IMR-90 (cell line): ENCODE results near the gene SLC28A2. TPM values are rescaled to one million over a fixed set of nuclear protein-coding genes. Genes with fewer than 3 reads are reported as not detected.
"Not testable (repeated sequence)": the region's sequence is repeated elsewhere in the genome, so short reads cannot be mapped to it uniquely, and the experiment has no call there.

ENCODE experiments used
- ATAC-seq: fragments of 200-7000 bp; cut with Tn5 transposase; 2 replicates; pipeline ENCODE4 v1.9.1; 2020; ENCODE audit warnings: low read depth, mild to moderate bottlenecking, moderate library complexity
- BruUV-seq: library from RNA; stranded (reverse); fragments of 400-500 nt; replicated peaks from 2 replicates; lab custom pipeline; 2021; lab: Mats Ljungman, UMichigan
- CTCF ChIA-PET: fragments of 300-600 bp; formaldehyde crosslinking; extraction: SDS; loops from one replicate; lab custom pipeline; 2021; ENCODE audit warnings: antibody characterized with exemption; lab: Yijun Ruan, JAX
- POLR2A ChIA-PET: fragments of 300-600 bp; sonication (Branson Sonifier 250); formaldehyde crosslinking; loops from one replicate; lab custom pipeline; 2022; ENCODE audit warnings: antibody characterized with exemption; ENCODE audit not compliant: unreplicated experiment; lab: Charles Lee
- DNase-seq: peaks from one replicate; pipeline ENCODE4 v3.0.0; 2013
- H2AFZ ChIP-seq: replicated peaks from 2 replicates; pipeline ENCODE3; 2013; ENCODE audit warnings: low read length, mild to moderate bottlenecking; ENCODE audit not compliant: poor library complexity
- H2AK5ac ChIP-seq: 2 replicates; pipeline ENCODE4 v1.6.1; 2013; ENCODE audit warnings: low read depth, low read length, inconsistent platforms
- H2AK9ac ChIP-seq: replicated peaks from 2 replicates; pipeline ENCODE3; 2013; ENCODE audit warnings: mild to moderate bottlenecking, low read depth, low read length, moderate library complexity; ENCODE audit not compliant: poor library complexity
- H2BK120ac ChIP-seq: 2 replicates; pipeline ENCODE4 v1.6.1; 2013; ENCODE audit warnings: low read depth, low read length, inconsistent platforms
- H2BK15ac ChIP-seq: 3 replicates; pipeline ENCODE4 v1.6.1; 2013; ENCODE audit warnings: low read depth, low read length, inconsistent platforms
- H2BK20ac ChIP-seq: 2 replicates; pipeline ENCODE4 v1.6.1; 2013; ENCODE audit warnings: low read depth, mild to moderate bottlenecking, inconsistent platforms, low read length, moderate library complexity
- H2BK5ac ChIP-seq: 2 replicates; pipeline ENCODE4 v1.6.1; 2013; ENCODE audit warnings: mild to moderate bottlenecking, low read depth, low read length, inconsistent platforms; ENCODE audit not compliant: poor library complexity, severe bottlenecking
- H3K14ac ChIP-seq: replicated peaks from 2 replicates; pipeline ENCODE4 v1.6.1; 2013; ENCODE audit warnings: low read depth, low read length, inconsistent platforms
- H3K18ac ChIP-seq: 2 replicates; pipeline ENCODE4 v1.6.1; 2013; ENCODE audit warnings: low read depth, low read length, control low read depth
- H3K23ac ChIP-seq: 2 replicates; pipeline ENCODE4 v1.6.1; 2013; ENCODE audit warnings: low read depth, low read length, inconsistent platforms
- H3K27ac ChIP-seq: 2 replicates; pipeline ENCODE4 v1.5.1; 2013; ENCODE audit warnings: mild to moderate bottlenecking, control low read depth, low read length; ENCODE audit not compliant: insufficient read depth
- H3K27me3 ChIP-seq: 2 replicates; pipeline ENCODE4 v1.6.1; 2013; ENCODE audit warnings: low read length; ENCODE audit not compliant: control insufficient read depth, insufficient read depth
- H3K36me3 ChIP-seq: 2 replicates; pipeline ENCODE4 v1.6.1; 2013; ENCODE audit warnings: low read length, mixed read lengths; ENCODE audit not compliant: control insufficient read depth, insufficient read depth
- H3K4ac ChIP-seq: 2 replicates; pipeline ENCODE4 v1.6.1; 2013; ENCODE audit warnings: low read depth, low read length, inconsistent platforms
- H3K4me1 ChIP-seq: 2 replicates; pipeline ENCODE4 v1.6.1; 2013; ENCODE audit warnings: low read length, mixed read lengths; ENCODE audit not compliant: control insufficient read depth, insufficient read depth
- H3K4me2 ChIP-seq: 2 replicates; pipeline ENCODE4 v1.6.1; 2013; ENCODE audit warnings: low read depth, mild to moderate bottlenecking, control low read depth, low read length, moderate library complexity
- H3K4me3 ChIP-seq: 2 replicates; pipeline ENCODE4 v1.5.1; 2013; ENCODE audit warnings: low read depth, mild to moderate bottlenecking, control low read depth, low read length, moderate library complexity; ENCODE audit not compliant: insufficient read depth
- H3K56ac ChIP-seq: 2 replicates; pipeline ENCODE4 v1.6.1; 2013; ENCODE audit warnings: low read length, inconsistent platforms; ENCODE audit not compliant: insufficient read depth; ENCODE audit errors: extremely low read depth
- H3K79me1 ChIP-seq, 2 experiments: 2 replicates each; pipeline ENCODE4 v1.6.1; 2013; ENCODE audit warnings: low read length in 2 of 2, inconsistent platforms in 1 of 2, low read depth in 1 of 2
- H3K9ac ChIP-seq: 2 replicates; pipeline ENCODE4 v1.6.1; 2013; ENCODE audit warnings: low read depth, low read length, control low read depth
- H3K9me1 ChIP-seq: 2 replicates; pipeline ENCODE4 v1.6.1; 2013; ENCODE audit warnings: low read length, inconsistent platforms; ENCODE audit not compliant: insufficient read depth
- H3K9me3 ChIP-seq: 2 replicates; pipeline ENCODE4 v1.6.1; 2013; ENCODE audit warnings: low read length; ENCODE audit not compliant: control insufficient read depth, insufficient read depth
- H4K20me1 ChIP-seq: 2 replicates; pipeline ENCODE4 v1.6.1; 2013; ENCODE audit warnings: low read length, inconsistent platforms; ENCODE audit not compliant: insufficient read depth
- H4K5ac ChIP-seq: 2 replicates; pipeline ENCODE4 v1.6.1; 2013; ENCODE audit warnings: mild to moderate bottlenecking, low read depth, low read length, control low read depth
- H4K8ac ChIP-seq, 2 experiments: 2 replicates each; pipeline ENCODE4 v1.6.1; 2013; ENCODE audit warnings: low read depth in 2 of 2, low read length in 2 of 2, control low read depth in 1 of 2, inconsistent platforms in 1 of 2
- H4K91ac ChIP-seq: 2 replicates; pipeline ENCODE4 v1.6.1; 2013; ENCODE audit warnings: low read depth, low read length, inconsistent platforms; ENCODE audit not compliant: insufficient read depth
- WGBS, 2 experiments: methylation state at CpG; one replicate each; pipeline versions ENCODE4 v1.1.5 to v1.1.7; 2013; ENCODE audit warnings: missing lambda C conversion rate in 2 of 2; ENCODE audit not compliant: insufficient read length in 1 of 2; ENCODE audit errors: extremely low coverage in 2 of 2; 5-methylcytosine and 5-hydroxymethylcytosine counted together
- dilution Hi-C: fragments of 300-500 bp; cut with HindIII; formaldehyde crosslinking; loops from one replicate; pipeline ENCODE4 v1.14.3; 2018; ENCODE audit warnings: low sequenced_read_pairs; ENCODE audit not compliant: unreplicated experiment
- in situ Hi-C: fragments of 300-500 bp; cut with MboI; formaldehyde crosslinking; loops from 3 replicates; pipeline ENCODE4 v1.14.3; 2019; ENCODE audit warnings: low sequenced_read_pairs, inconsistent platforms, mixed read lengths
- intact Hi-C: fragments of 100-400 bp; cut with micrococcal nuclease; formaldehyde crosslinking; loops from 2 replicates; pipeline ENCODE4 v1.10.0; 2022
- polyA plus RNA-seq, 3 experiments: library from polyadenylated mRNA; depleted of rRNA; stranded (reverse); fragments of >200 nt; gene quantifications; 2 replicates each; pipeline ENCODE4 v1.2.3, GENCODE V29; 2012; ENCODE audit warnings: low replicate concordance in 1 of 3
- total RNA-seq: library from RNA; depleted of rRNA; stranded (reverse); fragments of >200 nt; gene quantifications from 2 replicates; pipeline ENCODE4 v1.2.3, GENCODE V29; 2012

SLC28A2 gene
- total and polyA plus RNA-seq, 2 of the 4 experiments (the other 2 are of a cell fraction): not detected

DNA sequence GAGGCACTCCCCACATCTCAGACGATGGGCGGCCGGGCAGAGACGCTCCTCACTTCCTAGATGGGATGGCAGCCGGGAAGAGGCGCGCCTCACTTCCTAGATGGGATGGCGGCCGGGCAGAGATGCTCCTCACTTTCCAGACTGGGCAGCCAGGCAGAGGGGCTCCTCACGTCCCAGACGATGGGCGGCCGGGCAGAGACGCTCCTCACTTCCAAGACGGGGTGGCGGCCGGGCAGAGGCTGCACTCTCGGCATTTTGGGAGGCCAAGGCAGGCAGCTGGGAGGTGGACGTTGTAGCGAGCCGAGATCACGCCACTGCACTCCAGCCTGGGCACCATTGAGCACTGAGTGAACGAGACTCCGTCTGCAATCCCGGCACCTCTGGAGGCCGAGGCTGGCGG is 41.3 kb downstream of the SLC28A2 start:
- H2BK5ac ChIP-seq, CTCF ChIA-PET, H3K27ac ChIP-seq, H2BK15ac ChIP-seq, H2AK9ac ChIP-seq, H2AFZ ChIP-seq, H3K4ac ChIP-seq, H3K4me2 ChIP-seq, H3K4me1 ChIP-seq, H4K8ac ChIP-seq, H3K27me3 ChIP-seq, POLR2A ChIA-PET, H3K14ac ChIP-seq, H3K23ac ChIP-seq, dilution Hi-C loops, H3K36me3 ChIP-seq, ATAC-seq, H3K9ac ChIP-seq, H3K9me3 ChIP-seq, H3K4me3 ChIP-seq, H4K5ac ChIP-seq, H2BK120ac ChIP-seq, intact Hi-C loops, BruUV-seq, H3K9me1 ChIP-seq, H4K20me1 ChIP-seq, H4K91ac ChIP-seq, H3K56ac ChIP-seq, H2AK5ac ChIP-seq, DNase-seq, H3K79me1 ChIP-seq, H2BK20ac ChIP-seq, in situ Hi-C loops, H3K18ac ChIP-seq: not testable (repeated sequence)
- 80% methylated on average over 1 of the region's 27 CpGs; no CpG with 5 or more reads in 1 of the 2 experiments for WGBS, 2 experiments

DNA sequence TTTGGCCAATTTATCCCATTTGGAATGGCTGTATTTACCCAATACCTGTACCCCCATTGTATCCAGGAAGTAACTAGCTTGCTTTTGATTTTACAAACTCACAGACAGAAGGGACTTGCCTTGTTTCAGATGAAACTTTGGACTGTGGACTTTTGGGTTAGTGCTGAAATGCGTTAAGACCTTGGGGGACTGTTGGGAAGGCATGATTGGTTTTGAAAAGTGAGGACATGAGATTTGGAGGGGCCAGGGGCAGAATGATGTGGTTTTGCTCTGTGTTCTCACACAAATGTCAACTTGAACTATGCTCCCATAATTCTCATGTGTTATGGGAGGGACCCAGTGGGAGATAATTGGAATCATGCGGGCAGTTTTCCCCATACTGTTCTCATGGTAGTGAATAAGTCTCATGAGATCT is 46.9 kb downstream of the SLC28A2 start:
- H3K4me1 ChIP-seq, H4K91ac ChIP-seq, H4K8ac ChIP-seq, H3K4me3 ChIP-seq, H2AK9ac ChIP-seq, H2BK120ac ChIP-seq, POLR2A ChIA-PET, H2BK5ac ChIP-seq, H3K56ac ChIP-seq, H3K27me3 ChIP-seq, H2BK20ac ChIP-seq, H3K36me3 ChIP-seq, H3K4me2 ChIP-seq, H3K4ac ChIP-seq, H3K23ac ChIP-seq, DNase-seq, ATAC-seq, H3K14ac ChIP-seq, H4K5ac ChIP-seq, H3K9ac ChIP-seq, BruUV-seq, H4K20me1 ChIP-seq, H3K27ac ChIP-seq, H3K9me3 ChIP-seq, H3K79me1 ChIP-seq, H3K18ac ChIP-seq, in situ Hi-C loops, H2AFZ ChIP-seq, intact Hi-C loops, dilution Hi-C loops, H2AK5ac ChIP-seq, H3K9me1 ChIP-seq, H2BK15ac ChIP-seq: not testable (repeated sequence)
- CTCF ChIA-PET: interaction anchor here (0.7 kb wide), 1 partner anchor 23 kb away, joined by 6 read pairs; no protein-coding TSS in a partner anchor
- no CpG with 5 or more reads among the region's 2 CpGs for WGBS, 2 experiments
